ENCODE measurements around the gene DNAH8.

DNAH8 gene

DNA sequence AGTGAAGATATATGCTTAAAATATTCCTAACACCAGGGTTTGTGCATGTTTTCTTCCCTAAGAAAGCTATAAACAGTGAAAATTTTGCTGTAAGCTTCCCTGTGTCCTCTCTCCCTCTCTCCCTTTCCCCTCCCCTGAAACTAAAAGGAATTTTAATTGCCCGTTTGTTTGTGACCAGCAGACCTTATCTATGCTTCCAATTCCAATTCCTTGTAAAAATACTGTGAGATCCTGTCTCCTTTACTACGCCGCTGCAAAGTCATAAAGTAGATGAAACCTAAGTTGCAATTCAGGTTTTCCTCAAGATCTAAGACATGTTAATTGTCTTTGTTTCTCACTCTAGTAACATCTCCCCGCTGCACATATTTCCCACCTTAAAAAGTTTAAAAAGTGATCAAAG is 82.3 kb downstream of the DNAH8 start:
- no peak for DNase-seq (ENCODE audit: low read depth)

DNA sequence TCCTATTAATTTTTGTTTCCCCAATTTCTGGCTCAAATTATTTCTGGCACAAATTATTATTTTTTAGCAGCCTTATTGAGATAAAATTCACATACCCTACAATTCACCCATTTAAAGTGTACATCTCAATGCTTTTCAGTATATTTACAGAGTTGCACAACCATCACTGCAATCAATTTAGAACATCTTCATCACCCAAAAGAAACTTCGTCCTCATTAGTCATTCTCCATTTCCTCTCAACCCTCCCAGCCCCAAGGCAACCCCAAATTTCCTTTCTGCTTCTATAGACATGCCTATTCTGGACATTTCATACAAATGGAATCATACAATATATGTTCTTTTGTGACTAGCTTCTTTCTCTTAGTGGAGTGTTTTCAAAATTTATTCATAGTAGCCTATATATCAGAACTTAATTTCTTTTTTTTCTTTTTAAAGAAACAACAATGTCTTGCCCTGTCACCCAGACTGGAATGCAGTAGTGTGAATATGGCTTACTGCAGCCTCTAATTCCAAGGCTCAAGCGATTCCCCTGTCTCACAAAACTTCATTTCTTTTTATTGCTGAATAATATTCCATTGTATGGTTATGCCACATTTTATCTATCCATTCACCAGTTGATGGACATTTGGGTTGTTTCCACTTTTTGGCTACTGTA is 84.5 kb downstream of the DNAH8 start:
- no peak for DNase-seq (ENCODE audit: low read depth)

DNA sequence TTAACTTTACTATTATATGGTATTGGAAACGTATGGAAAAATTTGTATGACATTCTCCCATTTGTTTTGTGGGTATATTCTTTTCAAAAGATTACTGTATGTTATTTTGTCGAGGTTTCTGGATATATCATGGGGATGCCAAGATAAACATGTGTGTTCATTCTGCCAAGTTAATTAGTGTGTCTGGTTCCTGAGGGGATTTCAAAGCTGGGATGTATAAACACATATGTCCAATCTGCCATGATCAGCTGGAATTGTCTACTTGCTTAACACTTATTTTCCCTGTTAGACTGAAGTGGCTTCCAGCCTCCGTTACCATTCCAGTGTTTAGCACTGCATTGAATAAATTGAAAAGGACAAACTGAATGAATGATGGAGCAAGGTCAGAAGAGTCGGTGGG is 86.2 kb downstream of the DNAH8 start:
- DNase-seq (ENCODE audit: low read depth): no peak

DNA sequence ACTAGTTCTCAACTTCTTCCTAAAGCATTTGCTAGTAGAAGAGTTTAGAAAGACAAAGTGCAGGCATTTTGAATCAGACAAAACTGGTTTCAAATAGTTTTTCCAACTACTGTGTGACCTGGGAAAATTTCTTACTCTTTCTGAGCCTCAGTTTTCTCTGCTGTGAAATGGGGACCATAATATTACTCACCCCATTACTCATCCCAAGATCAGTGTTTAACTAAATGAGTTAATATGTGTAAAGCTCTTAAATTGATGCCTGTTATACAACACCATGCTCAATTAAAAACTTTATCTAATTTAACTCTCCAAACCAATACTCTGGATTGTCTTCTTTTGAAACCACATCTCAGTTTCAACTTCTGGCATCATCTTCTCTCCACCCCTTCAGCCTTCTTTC is 87.4 kb downstream of the DNAH8 start:
- DNase-seq (ENCODE audit: low read depth): no peak

DNA sequence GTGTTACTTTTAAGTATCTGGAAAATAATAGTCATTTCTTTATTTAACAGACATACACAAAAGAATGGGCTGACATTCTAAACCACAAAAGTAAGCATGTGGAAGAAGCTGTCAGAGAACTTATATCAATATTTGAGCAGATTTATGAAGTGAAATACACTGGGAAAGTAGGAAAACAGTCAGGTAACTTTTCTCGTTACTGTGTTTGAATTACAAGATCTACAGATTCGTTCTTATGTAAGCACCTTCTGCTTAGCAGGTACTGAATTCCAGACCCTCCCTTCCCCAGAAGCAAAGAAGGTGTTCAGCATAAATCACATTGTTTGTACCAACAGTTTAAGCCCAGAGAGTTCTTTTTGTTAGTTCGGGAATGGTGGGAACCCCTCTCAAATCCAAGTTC is 88.0 kb downstream of the DNAH8 start:
- no peak for DNase-seq (ENCODE audit: low read depth)

DNA sequence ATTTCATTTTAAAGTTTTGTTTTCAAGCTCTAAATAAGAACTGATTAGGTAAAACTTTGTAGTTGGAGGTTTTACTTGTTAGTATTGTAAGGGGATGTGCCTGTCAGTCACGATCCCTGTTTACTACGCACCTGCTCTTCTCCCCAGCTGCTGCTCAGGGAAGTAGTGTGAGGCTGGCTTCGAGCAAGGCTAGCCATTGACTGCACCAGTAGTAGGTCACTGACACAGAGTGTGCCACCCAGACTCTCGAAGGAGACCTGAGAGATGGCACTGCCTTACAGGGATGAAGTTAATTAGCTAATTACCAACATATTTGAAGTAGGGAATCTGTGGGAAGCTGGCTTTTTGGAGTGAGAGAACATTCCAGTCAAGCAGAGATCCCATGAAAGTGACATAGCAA is 89.2 kb downstream of the DNAH8 start:
- no peak for DNase-seq (ENCODE audit: low read depth)

DNA sequence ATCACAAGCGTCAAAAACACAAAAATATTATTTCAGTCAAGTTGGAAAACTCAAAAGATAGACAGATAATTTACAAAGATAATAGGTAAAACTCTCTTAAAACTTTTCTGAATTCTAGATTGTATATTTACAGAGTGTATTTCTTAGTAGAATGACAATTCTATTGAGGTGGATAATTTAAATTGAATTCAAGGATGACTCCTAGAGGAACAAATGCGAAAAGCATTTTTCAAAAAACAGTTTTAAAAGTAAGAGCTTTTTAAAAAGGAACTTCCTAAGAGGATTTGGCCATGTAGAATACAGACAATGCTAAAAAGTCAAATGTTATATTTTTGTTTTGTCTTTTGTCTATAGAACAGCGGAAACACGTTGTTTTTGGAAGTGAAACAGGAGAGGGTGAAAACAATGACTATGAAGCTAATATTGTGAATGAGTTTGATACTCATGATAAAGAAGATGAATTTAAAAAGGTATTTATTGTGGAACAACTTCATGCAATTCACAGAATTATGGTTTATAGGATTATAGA is 90.1 kb downstream of the DNAH8 start:
- DNase-seq (ENCODE audit: low read depth): no peak

DNA sequence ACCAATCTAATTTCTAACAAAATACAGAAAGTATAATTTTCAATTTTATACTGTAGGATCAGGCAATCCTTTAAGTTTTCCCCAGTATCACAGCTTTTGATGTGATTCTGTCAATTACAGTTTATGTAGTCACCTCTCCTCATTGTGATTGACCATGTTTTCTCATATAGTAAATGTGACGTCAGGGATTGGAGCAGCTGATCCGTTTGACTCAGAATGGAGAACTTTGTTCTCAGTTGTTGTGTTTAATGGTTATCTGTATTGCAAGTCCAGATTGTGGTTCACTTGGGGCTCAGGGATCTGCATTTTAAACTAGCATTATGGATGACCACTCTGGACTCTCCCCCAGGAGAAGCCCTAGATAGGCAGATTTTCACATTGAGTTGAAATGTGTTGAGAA is 90.6 kb downstream of the DNAH8 start:
- DNase-seq (ENCODE audit: low read depth): no peak

DNA sequence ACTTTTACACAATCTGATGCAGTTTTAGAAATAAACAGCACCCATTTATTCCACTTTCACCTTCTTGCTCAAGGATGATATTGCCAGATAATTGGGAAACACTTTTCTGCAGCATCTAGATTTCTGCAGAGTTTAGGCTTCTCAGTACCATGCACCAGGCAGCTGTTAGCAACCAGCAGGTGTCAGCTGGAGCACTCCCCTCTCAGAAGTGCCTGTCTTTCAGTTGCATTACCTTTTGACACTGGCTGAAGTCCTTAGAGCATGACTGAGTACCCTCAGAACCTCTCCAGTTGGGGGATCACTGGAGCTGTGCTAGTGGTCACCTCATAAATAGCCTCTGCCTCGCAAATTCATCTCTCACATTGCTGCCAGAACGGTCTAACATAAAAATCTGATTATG is 91.2 kb downstream of the DNAH8 start:
- no peak for DNase-seq (ENCODE audit: low read depth)

DNA sequence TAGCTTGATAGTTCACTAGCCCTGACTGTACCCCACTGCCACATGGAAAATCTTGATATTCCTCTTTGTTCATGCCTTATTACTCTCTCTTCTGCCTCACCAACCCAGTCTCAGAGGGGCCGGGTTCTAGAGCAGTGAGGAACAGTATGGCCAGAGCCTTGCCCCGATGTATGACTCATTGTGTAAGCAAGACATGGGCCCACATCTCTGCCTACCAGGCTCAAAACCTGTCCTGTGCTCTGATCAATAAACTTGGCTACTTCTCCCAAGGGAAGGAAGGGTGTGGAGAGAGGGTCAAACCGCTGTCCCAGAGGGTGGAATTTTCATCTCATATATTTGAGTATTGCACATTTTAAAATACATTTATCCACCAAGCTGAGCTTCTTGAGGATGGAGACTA is 91.7 kb downstream of the DNAH8 start:
- DNase-seq (ENCODE audit: low read depth): no peak

DNA sequence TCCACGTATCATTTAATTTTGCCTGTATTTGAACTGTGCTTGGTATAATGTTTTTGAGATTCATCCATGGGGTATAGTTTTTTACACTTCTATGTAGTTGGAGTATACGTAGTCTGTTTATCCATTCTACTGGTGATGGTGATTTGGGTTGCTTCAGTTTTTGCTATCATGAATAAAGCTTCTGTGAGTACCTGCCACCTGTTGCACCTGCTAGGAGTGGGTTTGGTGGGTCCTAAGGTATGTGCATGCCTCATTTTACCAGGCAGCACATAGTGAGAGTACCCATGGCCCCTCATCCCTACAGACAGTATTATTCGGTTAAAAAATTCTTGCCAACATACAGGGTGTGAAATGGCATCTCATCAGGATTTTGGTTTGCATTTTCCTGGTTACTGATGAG is 92.9 kb downstream of the DNAH8 start:
- no peak for DNase-seq (ENCODE audit: low read depth)

DNA sequence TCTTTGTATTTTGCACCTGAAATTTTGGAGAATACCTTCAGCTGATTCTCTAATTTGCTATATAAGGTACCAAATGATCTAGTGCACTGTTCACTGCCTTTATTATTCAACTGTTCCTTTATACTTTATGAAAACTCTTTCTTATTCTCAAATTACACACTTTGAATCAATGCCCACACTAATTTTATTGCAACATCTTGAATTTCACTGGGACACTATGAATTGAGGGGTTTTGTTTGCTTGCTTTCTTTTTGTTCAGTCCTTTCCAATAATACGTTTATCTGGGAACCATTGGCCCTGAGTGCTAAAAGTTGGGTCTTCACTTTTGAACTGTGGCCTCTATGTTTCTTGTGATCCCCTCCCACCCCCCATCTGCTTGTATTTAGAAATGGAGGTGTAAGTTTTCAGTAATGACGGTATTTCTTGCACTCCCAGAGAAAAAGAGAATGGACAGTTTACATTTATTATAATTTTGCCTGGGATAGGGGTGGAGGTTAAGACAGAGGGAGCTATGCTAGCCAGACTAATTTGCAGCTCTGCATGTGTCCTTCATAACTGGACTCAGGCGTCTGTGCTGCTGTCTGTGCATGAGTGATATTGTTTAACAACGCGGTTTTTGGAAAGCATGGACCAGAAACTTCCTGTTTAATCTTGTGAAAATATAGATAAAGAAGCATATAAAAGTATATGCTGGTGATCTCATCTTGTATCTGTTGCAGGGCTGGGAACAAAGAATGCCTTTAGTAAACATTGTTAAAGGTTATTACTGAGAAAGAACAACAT is 98.1 kb downstream of the DNAH8 start:
- no peak for DNase-seq (ENCODE audit: low read depth)

DNA sequence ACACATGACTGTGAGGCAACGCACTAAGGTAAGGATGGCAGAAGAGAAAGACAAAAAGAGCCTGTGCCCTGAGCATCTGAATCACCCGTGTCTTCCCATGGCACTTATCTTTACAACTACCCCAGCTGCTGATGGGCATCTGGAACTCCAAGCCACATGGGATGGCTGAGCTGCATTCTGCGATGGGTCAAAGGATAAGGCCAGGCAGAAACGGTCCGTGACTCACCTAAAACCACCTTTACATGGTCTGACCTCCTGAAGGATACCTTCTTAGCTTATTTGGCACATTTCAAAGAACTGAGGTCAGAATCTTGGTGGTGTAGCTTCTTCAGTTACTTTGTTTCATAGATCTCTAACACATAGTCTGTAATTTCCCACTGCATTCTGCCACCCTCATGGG is 99.7 kb downstream of the DNAH8 start:
- no peak for DNase-seq (ENCODE audit: low read depth)

DNA sequence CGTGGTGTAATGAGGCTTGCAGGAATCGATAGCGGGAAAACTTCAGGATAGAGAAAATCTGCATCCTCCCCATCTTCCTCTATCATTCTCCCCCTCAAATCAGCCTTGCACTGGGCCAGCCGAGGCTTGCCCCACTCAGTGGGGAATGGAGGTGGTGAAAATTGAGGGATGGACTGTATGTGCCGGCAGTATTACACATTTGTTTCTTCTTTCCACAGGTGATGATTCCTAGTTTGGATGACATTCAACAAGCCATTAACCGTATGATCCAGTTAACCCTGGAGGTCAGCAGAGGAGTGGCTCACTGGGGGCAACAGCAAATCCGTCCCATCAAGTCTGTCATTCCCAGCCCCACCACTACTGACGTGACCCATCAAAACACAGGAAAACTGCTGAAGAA is 100.1 kb downstream of the DNAH8 start:
- no peak for DNase-seq (ENCODE audit: low read depth)

DNA sequence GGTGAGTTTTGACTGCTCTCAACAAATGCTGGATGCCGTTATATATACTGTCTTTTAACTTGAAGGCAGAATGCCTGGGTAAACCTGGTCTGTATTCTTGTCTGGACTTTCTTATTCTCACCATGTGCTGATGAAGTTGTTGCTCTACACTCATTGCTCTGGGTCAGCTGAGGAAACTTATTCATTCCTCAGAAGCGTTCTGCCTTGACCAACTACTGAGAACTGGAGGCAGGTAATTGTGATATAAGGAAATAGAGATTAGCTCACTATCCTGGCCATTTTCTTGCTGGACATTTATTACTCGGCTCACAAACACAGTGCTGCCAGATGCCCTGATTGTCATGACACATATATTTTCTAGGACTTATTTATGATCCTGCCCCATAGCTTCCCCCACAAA is 103.6 kb downstream of the DNAH8 start:
- no peak for DNase-seq (ENCODE audit: low read depth)

DNA sequence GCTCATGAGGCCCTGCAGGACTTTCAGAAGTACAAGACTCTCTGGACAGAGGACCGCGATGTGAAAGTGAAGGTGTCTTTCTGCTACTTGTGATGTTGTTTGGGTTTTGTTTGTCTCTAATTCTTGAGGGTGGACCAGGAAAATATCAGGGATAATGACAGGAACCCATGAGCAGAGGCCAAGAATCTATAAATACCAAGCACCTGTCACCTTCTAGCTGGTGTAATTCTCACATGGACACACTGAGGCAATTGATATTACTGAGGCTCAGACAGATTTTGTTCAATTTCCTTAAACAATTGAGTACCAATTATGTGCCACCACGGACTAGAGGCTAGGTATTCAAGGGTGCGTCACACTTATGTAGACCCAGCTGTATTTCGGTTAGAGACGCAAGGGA is 107.9 kb downstream of the DNAH8 start:
- no peak for DNase-seq (ENCODE audit: low read depth)

DNA sequence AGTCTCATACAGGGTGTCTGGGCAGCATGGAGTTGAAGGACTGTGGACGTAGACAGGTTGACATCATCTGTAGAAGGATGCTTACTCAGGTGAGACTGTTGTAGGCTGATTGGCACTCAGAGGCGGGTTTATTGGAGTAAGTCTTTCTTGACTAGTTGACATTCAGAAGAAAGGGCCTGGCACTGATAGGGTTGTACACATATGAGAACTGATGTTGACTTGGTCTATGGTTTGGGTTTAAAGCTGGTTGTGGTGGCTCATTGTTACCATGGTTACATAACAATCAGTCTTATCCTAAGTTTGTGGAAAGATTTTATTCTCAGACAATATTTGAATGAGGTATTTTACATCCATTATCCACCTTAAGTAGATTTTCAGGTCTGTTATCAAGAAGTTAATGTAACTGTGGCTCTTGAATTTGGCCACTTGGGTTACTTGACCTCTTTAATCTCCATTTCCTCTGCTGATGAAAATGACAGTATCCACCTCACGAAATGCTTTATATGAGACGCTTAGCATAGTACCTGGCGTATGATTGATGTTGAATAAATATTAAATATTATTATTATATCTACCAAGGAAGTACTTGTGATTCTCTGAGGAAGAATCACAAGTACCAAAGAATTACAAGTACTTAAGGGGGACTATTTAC is 109.3 kb downstream of the DNAH8 start:
- DNase-seq (ENCODE audit: low read depth): no peak

DNA sequence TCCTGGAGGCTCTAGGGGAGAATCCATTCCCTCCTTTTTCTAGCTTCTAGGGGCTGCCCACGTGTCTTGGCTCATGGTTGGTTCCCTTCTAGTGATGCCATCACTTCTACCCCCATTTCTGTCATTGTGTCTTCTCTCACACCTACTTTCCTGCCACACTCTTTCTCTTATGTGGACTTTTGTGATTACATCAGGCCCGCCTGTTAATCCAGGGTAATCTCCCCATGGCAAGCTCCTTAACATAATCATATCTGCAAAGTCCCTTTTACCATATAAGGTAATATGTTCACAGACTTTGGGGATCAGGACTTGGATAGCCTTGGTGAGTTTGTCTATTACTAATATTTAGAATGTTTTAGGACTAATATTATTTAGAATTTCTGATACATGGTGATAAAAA is 111.9 kb downstream of the DNAH8 start:
- DNase-seq (ENCODE audit: low read depth): no peak

DNA sequence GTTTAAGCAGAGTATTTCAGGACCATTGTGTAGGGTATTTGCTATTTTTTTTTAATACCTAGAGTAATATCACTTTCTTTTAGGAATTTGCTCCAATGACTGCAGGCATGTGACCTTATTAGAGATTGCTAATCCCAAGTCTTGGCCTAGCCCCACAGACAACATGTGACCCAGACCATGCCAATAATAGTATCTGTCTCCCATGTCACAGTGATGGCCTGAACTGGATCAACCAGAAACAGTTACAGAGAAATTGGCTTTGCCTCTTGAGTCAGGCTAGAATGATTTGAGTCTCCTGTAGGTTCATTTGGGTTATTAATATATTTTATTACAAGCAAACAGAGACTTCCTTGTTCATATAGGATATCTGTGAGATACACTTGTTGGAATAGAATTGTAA is 116.8 kb downstream of the DNAH8 start:
- no peak for DNase-seq (ENCODE audit: low read depth)

DNA sequence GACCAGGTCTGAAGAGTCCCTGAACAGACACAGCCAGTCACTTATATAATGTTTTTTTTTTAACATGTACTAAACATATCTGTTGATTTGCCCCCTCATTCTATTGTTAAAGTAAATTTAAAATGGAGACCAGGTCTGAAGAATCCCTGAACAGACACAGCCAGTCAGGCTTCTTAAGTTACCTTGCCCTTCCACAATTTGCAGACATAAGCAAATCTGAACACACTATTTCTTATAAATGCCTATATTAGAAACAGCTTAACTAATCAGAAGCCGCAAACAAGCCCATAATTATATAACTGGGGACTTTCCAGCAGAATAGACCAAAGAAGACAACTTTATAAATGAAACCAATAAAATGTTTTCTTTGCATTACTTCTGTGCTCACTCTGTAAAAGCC is 118.2 kb downstream of the DNAH8 start:
- no peak for DNase-seq (ENCODE audit: low read depth)

DNA sequence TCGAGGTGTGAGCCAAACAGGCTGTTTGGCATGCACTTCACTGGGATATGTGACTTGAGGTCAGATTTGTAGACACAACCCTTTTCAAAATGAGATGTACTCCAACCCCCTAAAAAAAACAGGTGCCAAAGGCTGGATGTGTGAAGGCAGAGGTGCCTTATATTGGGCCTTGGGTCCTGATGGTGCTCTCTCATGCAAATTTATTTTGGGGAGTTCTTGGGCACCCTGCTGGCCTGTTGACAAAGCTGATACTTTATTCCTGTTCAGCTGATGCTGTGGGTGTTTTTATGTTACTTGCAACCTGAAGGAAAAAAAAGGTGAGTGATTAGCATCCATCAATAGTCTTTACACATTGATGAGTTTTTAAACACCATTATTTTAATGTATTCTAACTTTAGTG is 121.5 kb downstream of the DNAH8 start:
- DNase-seq (ENCODE audit: low read depth): no peak

DNA sequence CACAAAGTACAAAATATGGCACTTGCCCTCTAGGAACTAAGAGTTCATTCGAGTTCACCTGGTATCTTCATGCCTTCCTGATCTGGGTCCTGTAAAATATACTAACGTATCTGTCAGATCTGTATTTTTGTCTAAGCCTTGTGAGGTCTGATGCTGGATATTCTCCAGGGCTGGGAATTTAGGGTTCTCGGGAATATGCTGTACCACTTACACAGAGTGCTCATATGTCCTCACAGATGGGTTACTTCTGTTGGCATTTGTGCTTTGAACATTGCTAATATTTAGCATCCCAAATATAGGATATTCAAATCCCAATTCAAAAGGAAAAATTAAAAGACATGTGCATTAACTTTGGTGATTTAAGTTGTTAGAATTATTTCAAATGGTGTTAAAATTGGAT is 122.0 kb downstream of the DNAH8 start:
- DNase-seq (ENCODE audit: low read depth): no peak

DNA sequence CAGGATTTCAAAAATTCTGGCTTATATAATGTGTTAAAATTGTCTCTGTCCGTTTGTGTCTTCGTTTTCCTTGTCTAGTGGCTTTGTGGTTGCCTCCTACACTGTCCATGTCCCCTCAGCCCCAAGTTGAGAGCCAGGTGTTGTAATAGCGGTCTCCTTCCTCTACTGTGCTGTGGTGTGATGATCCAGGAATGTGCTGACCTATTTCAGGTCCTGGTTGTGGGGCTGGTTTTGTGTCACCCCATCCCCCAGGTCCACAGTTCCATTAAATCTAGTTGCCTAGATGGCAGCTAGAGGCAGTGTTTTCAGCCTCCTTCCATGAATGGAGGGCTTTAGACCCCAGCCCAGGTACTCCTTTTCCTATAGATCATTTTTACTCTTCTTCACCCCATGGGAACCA is 128.7 kb downstream of the DNAH8 start:
- no peak for DNase-seq (ENCODE audit: low read depth)

Data from HS-27A (cell line).